H1 (cell line): Measurements from ENCODE around the gene GNG11. TPM values are rescaled to one million over a fixed set of nuclear protein-coding genes. Genes with fewer than 3 reads are reported as not detected.

Source experiments
- CTCF ChIA-PET: fragments of 300-600 bp; sonication (Branson Sonifier 250); formaldehyde crosslinking; loops from one replicate; lab custom pipeline; 2021; ENCODE audit not compliant: partially characterized antibody; lab: Charles Lee
- POLR2A ChIA-PET: fragments of 300-600 bp; sonication (Branson Sonifier 250); formaldehyde crosslinking; loops from one replicate; lab custom pipeline; 2021; ENCODE audit warnings: inconsistent platforms; ENCODE audit not compliant: partially characterized antibody; lab: Charles Lee
- DNase-seq, 2 experiments: peaks; one replicate each; pipeline versions ENCODE4 v3.0.0 to v3.0.0-alpha.2; 2010 to 2022; ENCODE audit warnings: low spot score in 2 of 2, low read depth in 1 of 2, mixed read lengths in 1 of 2
- FAIRE-seq: peaks from 2 replicates; lab custom pipeline; 2011; peaks lifted over from hg19 to GRCh38; lab: Jason Lieb, UNC
- H2AFZ ChIP-seq: 2 replicates; pipeline ENCODE4 v1.8.1; 2012; ENCODE audit warnings: low read length, inconsistent platforms
- H2AK5ac ChIP-seq: 2 replicates; pipeline ENCODE4 v1.6.1; 2013; ENCODE audit warnings: low read depth, low read length
- H2BK120ac ChIP-seq: replicated peaks from 2 replicates; pipeline ENCODE3; 2013; ENCODE audit warnings: low read depth, low read length, inconsistent platforms
- H2BK12ac ChIP-seq: 2 replicates; pipeline ENCODE4 v1.6.1; 2013; ENCODE audit warnings: low read depth, low read length
- H2BK15ac ChIP-seq: 2 replicates; pipeline ENCODE4 v1.6.1; 2013; ENCODE audit warnings: low read length
- H2BK20ac ChIP-seq: 2 replicates; pipeline ENCODE4 v1.6.1; 2013; ENCODE audit warnings: low read length
- H2BK5ac ChIP-seq: 2 replicates; pipeline ENCODE4 v1.6.1; 2013; ENCODE audit warnings: low read depth, low read length
- H3K14ac ChIP-seq: 2 replicates; pipeline ENCODE4 v1.6.1; 2013; ENCODE audit warnings: inconsistent platforms; ENCODE audit not compliant: insufficient read length
- H3K18ac ChIP-seq: 2 replicates; pipeline ENCODE4 v1.6.1; 2013; ENCODE audit warnings: low read length; ENCODE audit errors: extremely low read depth
- H3K23ac ChIP-seq: 2 replicates; pipeline ENCODE4 v1.6.1; 2013; ENCODE audit warnings: inconsistent platforms; ENCODE audit not compliant: insufficient read length
- H3K23me2 ChIP-seq: 2 replicates; pipeline ENCODE4 v1.6.1; 2013; ENCODE audit warnings: low read depth, low read length
- H3K27ac ChIP-seq: 2 replicates; pipeline ENCODE4 v1.6.1; 2011; ENCODE audit warnings: low read depth, low read length, inconsistent platforms
- H3K27me3 ChIP-seq, 4 experiments: replicated peaks in 1 of 4; 1 replicate in 1 of 4; 2 replicates in 3 of 4; pipeline versions ENCODE4 v1.6.1 to v1.8.1; 2011 to 2013; ENCODE audit warnings: low read length in 3 of 4, mild to moderate bottlenecking in 3 of 4, inconsistent platforms in 2 of 4, mixed read lengths in 2 of 4, moderate library complexity in 1 of 4; ENCODE audit not compliant: control insufficient read depth in 3 of 4, insufficient read depth in 3 of 4; ENCODE audit errors: extremely low read depth in 1 of 4
- H3K36me3 ChIP-seq, 4 experiments: 2 replicates each; pipeline versions ENCODE4 v1.6.1 to v1.8.1; 2011 to 2013; ENCODE audit warnings: mild to moderate bottlenecking in 4 of 4, low read length in 3 of 4, moderate library complexity in 2 of 4, control low read depth in 1 of 4, inconsistent platforms in 1 of 4; ENCODE audit not compliant: insufficient read depth in 4 of 4, control insufficient read depth in 2 of 4
- H3K4ac ChIP-seq: replicated peaks from 2 replicates; pipeline ENCODE3; 2013; ENCODE audit warnings: low read length, low read depth, mixed read lengths, inconsistent platforms; ENCODE audit not compliant: insufficient read length
- H3K4me1 ChIP-seq, 4 experiments: replicated peaks in 1 of 4; 1 replicate in 1 of 4; 2 replicates in 3 of 4; pipeline versions ENCODE4 v1.6.1 to v1.8.1; 2011 to 2013; ENCODE audit warnings: low read length in 3 of 4, inconsistent platforms in 2 of 4, mixed read lengths in 1 of 4; ENCODE audit not compliant: insufficient read depth in 4 of 4, control insufficient read depth in 3 of 4
- H3K4me2 ChIP-seq, 2 experiments: 2 replicates each; pipeline versions ENCODE4 v1.6.1 to v1.8.1; 2011 to 2013; ENCODE audit warnings: low read depth in 2 of 2, low read length in 2 of 2, control low read depth in 1 of 2, inconsistent platforms in 1 of 2, mild to moderate bottlenecking in 1 of 2; ENCODE audit not compliant: insufficient read depth in 1 of 2
- H3K4me3 ChIP-seq, 4 experiments: fragments of 200-600, 300-600 bp in 1 of 4; sonication (generic), shearing (Covaris generic), sonication (Bioruptor Twin) in 1 of 4; 2 replicates each; pipeline versions ENCODE4 v1.5.1 to v1.8.1; 2011 to 2016; ENCODE audit warnings: low read length in 4 of 4, low read depth in 3 of 4, control low read depth in 2 of 4, inconsistent platforms in 2 of 4, mild to moderate bottlenecking in 2 of 4, mixed read lengths in 1 of 4, moderate library complexity in 1 of 4; ENCODE audit not compliant: insufficient read depth in 2 of 4; ENCODE audit errors: extremely low read depth in 1 of 4
- H3K56ac ChIP-seq: replicated peaks from 2 replicates; pipeline ENCODE3; 2013; ENCODE audit warnings: low read depth, mild to moderate bottlenecking, mixed read lengths, low read length, inconsistent platforms; ENCODE audit not compliant: insufficient read length
- H3K79me1 ChIP-seq: 2 replicates; pipeline ENCODE4 v1.6.1; 2013; ENCODE audit warnings: low read depth, low read length, control low read depth
- H3K79me2 ChIP-seq, 2 experiments: 2 replicates each; pipeline versions ENCODE4 v1.6.1 to v1.8.1; 2012 to 2013; ENCODE audit warnings: low read length in 2 of 2, mild to moderate bottlenecking in 2 of 2, inconsistent platforms in 1 of 2; ENCODE audit not compliant: insufficient read depth in 2 of 2, control insufficient read depth in 1 of 2
- H3K9ac ChIP-seq, 4 experiments: replicated peaks in 1 of 4; 1 replicate in 1 of 4; 2 replicates in 3 of 4; pipeline versions ENCODE4 v1.6.1 to v1.8.1; 2011 to 2013; ENCODE audit warnings: low read depth in 3 of 4, low read length in 3 of 4, control low read depth in 2 of 4, mild to moderate bottlenecking in 2 of 4, moderate library complexity in 2 of 4, inconsistent platforms in 1 of 4; ENCODE audit errors: extremely low read depth in 1 of 4
- H3K9me3 ChIP-seq, 2 experiments: 2 replicates each; pipeline versions ENCODE4 v1.6.1 to v1.8.1; 2012 to 2013; ENCODE audit warnings: mild to moderate bottlenecking in 2 of 2, moderate library complexity in 2 of 2, control low read depth in 1 of 2, inconsistent platforms in 1 of 2, low read depth in 1 of 2, low read length in 1 of 2, mixed read lengths in 1 of 2; ENCODE audit not compliant: insufficient read depth in 2 of 2
- H4K20me1 ChIP-seq, 2 experiments: replicated peaks in 1 of 2; 2 replicates each; pipeline versions ENCODE3 to v1.8.1; 2011 to 2013; ENCODE audit warnings: inconsistent platforms in 2 of 2, low read length in 2 of 2, mild to moderate bottlenecking in 1 of 2; ENCODE audit not compliant: insufficient read depth in 2 of 2, control insufficient read depth in 1 of 2
- H4K5ac ChIP-seq: 2 replicates; pipeline ENCODE4 v1.6.1; 2013; ENCODE audit warnings: low read length, low read depth, mixed read lengths, inconsistent platforms; ENCODE audit not compliant: insufficient read length
- H4K8ac ChIP-seq: 2 replicates; pipeline ENCODE4 v1.8.0; 2013; ENCODE audit warnings: mild to moderate bottlenecking, moderate library complexity, low read length, inconsistent platforms; ENCODE audit not compliant: insufficient read depth; ENCODE audit errors: extremely low read depth
- H4K91ac ChIP-seq: replicated peaks from 2 replicates; pipeline ENCODE3; 2013; ENCODE audit warnings: low read length, mixed read lengths, inconsistent platforms; ENCODE audit not compliant: insufficient read length
- CBX5 ChIP-seq: fragments of 300-800, 300-1000 bp; sonication (generic); IDR thresholded peaks from 2 replicates; pipeline ENCODE4 v1.7.1; 2016; ENCODE audit warnings: antibody characterized with exemption, low read length, low read depth
- CBX8 ChIP-seq: fragments of 300-800, 300-1000 bp; sonication (generic); IDR thresholded peaks from 2 replicates; pipeline ENCODE4 v1.7.1; 2016; ENCODE audit warnings: low read depth, low read length, borderline replicate concordance
- MAX ChIP-seq: IDR thresholded peaks from 2 replicates; pipeline ENCODE4 v1.6.1; 2012; ENCODE audit warnings: inconsistent platforms
- SP2 ChIP-seq: IDR thresholded peaks from 2 replicates; pipeline ENCODE4 v1.6.1; 2012; ENCODE audit warnings: mild to moderate bottlenecking, low read length, inconsistent platforms
- WGBS, 2 experiments: shearing (Covaris generic) in 1 of 2; methylation state at CpG; one replicate each; pipeline versions ENCODE4 v1.1.6 to v1.1.7; 2013 to 2015; ENCODE audit warnings: low lambda C conversion rate in 2 of 2, mixed read lengths in 2 of 2, inconsistent platforms in 1 of 2, low coverage in 1 of 2, missing lambda C conversion rate in 1 of 2; ENCODE audit not compliant: insufficient replicate concordance in 2 of 2, insufficient coverage in 1 of 2, insufficient read length in 1 of 2; ENCODE audit errors: extremely low coverage in 1 of 2, missing lambda C conversion rate in 1 of 2; 5-methylcytosine and 5-hydroxymethylcytosine counted together
- polyA plus RNA-seq, 7 experiments: library from polyadenylated mRNA; depleted of rRNA in 3 of 7; stranded (reverse) in 5 of 7; unstranded in 2 of 7; fragments of >200 nt in 5 of 7; fragments of 200-250 nt in 2 of 7; gene quantifications; 1 replicate in 5 of 7; 2 replicates in 1 of 7; 4 replicates in 1 of 7; pipeline versions ENCODE4 v1.2.1 to v1.2.3, GENCODE V29; 2011 to 2013; ENCODE audit warnings: missing spikeins in 2 of 7, mixed read lengths in 2 of 7
- total RNA-seq: library from RNA; stranded (reverse); fragmentation: NEBNext Ultra II Directional; extraction: Animal tissue kit (Norgen Biotek cat#: 25700); gene quantifications from 2 replicates; pipeline ENCODE4 v1.2.1, GENCODE V29; 2021

Gene GNG11
- total and polyA plus RNA-seq, 2 of the 8 experiments (the other 6 are each of a cell fraction or from before 2014, with no cell fraction given): 0.38 to 1.3 TPM

GRCh38 chr7:93894426-93894825 is 27.1 kb upstream of the GNG11 start:
- Histone ChIP-seq H3K9ac (no peak overlapping the region), H4K20me1 (no peaks in the 10 kb centered on the region), H3K14ac (no peak overlapping the region), H3K36me3 (no peaks in the 10 kb centered on the region), H2BK20ac (no peak overlapping the region), H3K9me3 (no peaks in the 10 kb centered on the region), H4K8ac (no peak overlapping the region), H2BK5ac (no peak overlapping the region), H3K79me1 (no peaks in the 10 kb centered on the region), H3K4me2 (no peak overlapping the region), H3K4ac (no peak overlapping the region), H3K18ac (no peak overlapping the region), H2AK5ac (no peak overlapping the region), H3K27ac (no peak overlapping the region), H3K79me2 (no peaks in the 10 kb centered on the region), H3K23me2 (peaks cover 6% of the 10 kb centered on the region; the same call in 1 of the 2 replicates), H3K23ac (no peak overlapping the region), H3K4me1 (no peaks in the 10 kb centered on the region), H4K5ac (no peak overlapping the region), H3K27me3 (peaks cover 0 to 19% (median 4%) of the 10 kb centered on the region in 4 experiments; a peak in 5 of 7 replicates), H2BK120ac (no peak overlapping the region), H2BK15ac (no peak overlapping the region), H2AFZ (no peak overlapping the region), H2BK12ac (no peak overlapping the region), H3K56ac (no peak overlapping the region), H3K4me3 (no peak overlapping the region), H4K91ac (no peak overlapping the region)
- FAIRE-seq (no peak), DNase-seq (no peak)
- ChIA-PET CTCF (interaction anchor here (6.3 kb wide), 1 partner anchor 8 kb away, joined by 47 read pairs; no protein-coding TSS in a partner anchor), POLR2A (no interaction called here)
- TF ChIP-seq CBX5: no peak
- no peak for TF ChIP-seq CBX8
- no peak for TF ChIP-seq MAX
- TF ChIP-seq SP2: no peak
- 90% methylated on average over 1 of the region's 1 CpG; no CpG with 5 or more reads in 1 of the 2 experiments for WGBS, 2 experiments
